IPS-NIHi7 (cell line): ENCODE data around the gene PTRHD1.
A peak's percentile ranks its signal among the peaks of the same experiment; 100 is the strongest.
"Not testable (repeated sequence)": the region's sequence is repeated elsewhere in the genome, so short reads cannot be mapped to it uniquely, and the experiment has no call there.

Experiments used
- DNase-seq: peaks from one replicate; pipeline ENCODE4 v3.0.0; 2012; ENCODE audit warnings: mixed read lengths; ENCODE audit errors: extremely low spot score

Gene PTRHD1

DNA sequence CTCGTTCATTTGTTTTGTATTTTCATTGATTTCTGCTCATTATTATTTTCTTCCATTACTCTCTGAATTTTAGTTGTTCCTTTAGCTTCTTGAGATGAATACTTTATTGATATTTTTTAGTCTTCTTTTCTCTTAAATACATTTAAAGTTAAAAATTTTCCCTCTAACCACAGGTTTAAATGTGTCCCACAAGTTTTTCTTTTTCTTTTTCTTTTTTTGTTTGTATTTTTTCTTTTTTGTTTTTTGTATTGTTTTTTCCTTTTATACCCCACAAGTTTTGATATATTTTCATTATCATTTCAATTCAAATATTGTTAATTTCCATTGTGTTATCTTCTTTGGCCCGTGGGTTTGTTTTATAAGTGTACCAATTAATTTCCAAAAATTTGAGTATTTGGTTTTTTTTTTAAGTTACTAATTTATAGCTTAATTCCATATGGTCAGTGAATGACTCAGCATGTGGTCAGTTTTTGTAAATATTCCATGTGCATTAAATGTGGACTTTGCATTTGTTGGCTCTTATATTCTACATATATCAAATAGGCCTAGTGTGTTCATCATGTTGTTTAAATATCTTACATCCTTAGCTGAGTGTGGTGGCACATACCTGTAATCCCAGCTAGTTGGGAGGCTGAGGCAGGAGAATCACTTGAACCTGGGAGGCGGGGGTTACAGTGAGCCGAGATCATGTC, 16.3 kb upstream of the PTRHD1 start:
- no peak for DNase-seq

- DNase-seq = no peak
These were observed 13.5 kb upstream of the PTRHD1 start for GRCh38 chr2:24806661-24807036.

DNA sequence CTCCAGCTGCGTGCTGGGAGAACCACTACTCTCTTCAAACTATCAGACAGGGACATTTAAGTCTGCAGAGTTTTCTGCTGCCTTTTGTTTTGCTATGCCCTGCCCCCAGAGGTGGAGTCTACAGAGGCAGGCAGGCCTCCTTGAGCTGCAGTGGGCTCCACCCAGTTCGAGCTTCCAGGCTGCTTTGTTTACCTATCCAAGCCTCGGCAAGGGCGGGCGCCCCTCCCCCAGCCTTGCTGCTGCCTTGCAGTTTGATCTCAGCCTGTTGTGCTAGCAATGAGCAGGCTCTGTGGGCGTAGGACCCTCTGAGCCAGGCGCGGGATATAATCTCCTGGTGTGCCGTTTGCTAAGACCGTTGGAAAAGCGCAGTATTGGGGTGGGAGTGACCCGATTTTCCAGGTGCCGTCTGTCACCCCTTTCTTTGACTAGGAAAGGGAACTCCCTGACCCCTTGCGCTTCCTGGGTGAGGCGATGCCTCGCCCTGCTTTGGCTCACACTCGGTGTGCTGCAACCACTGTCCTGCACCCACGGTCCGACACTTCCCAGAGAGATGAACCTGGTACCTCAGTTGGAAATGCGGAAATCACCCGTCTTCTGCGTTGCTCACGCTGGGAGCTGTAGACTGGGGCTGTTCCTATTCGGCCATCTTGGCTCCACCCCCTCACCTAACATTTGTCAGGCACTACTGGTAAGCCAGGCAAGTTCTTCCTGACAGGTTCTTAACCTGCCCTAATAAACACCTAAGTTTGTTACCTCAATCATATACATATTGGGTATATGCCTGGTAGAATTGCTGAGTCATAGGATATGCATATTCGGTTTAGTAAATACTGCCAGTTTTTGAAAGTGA, 12.8 kb upstream of the PTRHD1 start:
- DNase-seq = not testable (repeated sequence)

DNA sequence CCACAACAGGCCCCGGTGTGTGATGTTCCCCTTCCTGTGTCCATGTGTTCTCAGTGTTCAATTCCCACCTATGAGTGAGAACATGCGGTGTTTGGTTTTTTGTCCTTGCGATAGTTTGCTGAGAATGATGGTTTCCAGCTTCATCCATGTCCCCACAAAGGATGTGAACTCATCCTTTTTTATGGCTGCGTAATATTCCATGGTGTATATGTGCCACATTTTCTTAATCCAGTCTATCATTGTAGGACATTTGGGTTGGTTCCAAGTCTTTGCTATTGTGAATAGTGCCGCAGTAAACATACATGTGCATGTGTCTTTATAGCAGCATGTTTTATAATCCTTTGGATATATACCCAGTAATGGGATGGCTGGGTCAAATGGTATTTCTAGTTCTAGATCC, 7.3 kb upstream of the PTRHD1 start:
- DNase-seq = not testable (repeated sequence)

GRCh38 chr2:24797644-24798043, 4.5 kb upstream of the PTRHD1 start:
- DNase-seq = no peak

GRCh38 chr2:24793761-24794435, 707 bp upstream of the PTRHD1 start:
- DNase-seq = peak; percentile 45

DNA sequence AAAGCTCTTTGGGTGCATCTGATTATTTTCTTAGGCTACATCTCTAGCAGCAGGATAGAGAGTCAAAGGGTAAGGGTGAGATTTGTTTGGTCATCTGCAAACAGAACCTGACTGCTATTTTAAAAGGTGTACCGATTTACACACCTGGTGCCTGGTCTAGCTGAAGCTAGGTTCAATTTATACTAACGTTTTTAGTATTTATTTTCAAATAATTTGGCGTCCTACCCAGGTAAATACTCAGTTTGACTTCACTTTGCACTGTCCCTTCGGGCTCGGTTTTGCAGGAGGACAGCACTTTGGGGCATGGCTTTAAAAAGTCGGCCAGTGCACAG, 683 bp downstream of the PTRHD1 start:
- DNase-seq = no peak

DNA sequence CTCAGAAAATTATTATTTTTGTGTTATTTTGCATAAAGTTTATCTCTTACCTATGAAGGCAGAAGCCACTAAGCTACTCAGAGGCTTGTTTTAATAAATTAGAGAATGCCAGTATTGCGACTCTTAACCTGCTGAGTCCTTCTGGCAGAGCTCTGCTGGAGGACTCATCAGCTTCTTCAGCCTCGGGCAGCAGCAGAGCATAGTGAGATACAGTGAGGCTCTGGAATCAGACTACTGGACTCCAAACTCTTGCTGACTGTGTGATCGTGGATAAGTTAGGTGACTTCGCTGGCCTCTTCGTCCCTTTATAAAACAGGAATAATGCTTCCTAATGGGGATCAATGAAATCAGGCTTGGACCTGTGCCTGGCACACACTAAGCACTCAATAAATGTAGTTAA, 1.7 kb downstream of the PTRHD1 start:
- DNase-seq = no peak

DNA sequence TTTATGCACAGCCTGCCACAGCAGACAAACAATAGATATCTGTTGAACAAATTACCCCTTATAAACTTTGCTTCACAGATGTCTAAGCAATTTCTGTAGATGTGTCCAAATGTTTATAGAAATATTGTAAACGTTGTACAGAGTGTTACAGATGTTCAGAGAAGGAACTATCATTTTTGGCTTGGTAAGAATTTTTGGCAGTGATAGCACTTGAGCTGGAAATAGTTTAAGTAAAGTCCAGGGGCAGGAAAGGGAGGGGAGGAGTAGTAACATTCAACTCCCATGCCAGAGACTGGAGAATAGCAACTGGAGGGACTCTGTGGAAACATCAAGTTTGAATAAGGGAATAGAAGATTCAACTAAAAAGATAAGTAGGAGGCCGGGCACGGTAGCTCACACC, 4.4 kb downstream of the PTRHD1 start:
- DNase-seq = no peak

GRCh38 chr2:24787532-24787931, 5.7 kb downstream of the PTRHD1 start:
- DNase-seq = no peak

DNA sequence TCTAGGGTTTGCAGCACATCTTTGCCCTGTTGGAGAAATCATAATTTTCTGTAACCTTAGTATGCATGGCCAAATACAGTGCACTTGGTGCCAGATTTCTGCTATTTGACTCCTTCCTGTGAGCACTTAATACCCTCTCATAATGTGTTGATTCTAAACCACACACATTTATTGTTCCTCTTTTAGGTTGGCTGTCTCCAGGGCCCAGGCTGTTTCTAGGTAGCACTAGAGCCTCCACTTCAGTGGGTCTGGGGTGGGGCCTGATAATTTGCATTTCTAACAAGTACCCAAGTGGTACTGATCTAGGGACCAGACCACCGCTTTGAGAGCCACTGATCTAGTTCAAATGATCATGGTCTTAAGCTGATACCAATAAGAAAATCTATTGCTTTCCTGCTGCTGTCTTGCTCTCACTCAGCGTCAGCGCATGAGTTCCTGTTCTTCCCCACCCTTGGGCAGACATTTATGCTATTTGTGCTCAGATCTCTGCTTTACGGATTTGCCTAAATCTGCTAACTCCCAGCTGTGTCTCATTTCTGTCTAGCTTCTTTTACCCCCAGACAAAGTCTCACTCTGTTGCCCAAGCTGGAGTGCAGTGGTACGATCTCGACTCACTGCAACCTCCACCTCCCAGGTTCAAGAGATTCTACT, 7.4 kb downstream of the PTRHD1 start:
- DNase-seq = no peak

- no peak for DNase-seq
These were observed 9.6 kb downstream of the PTRHD1 start for GRCh38 chr2:24783641-24784040.

DNA sequence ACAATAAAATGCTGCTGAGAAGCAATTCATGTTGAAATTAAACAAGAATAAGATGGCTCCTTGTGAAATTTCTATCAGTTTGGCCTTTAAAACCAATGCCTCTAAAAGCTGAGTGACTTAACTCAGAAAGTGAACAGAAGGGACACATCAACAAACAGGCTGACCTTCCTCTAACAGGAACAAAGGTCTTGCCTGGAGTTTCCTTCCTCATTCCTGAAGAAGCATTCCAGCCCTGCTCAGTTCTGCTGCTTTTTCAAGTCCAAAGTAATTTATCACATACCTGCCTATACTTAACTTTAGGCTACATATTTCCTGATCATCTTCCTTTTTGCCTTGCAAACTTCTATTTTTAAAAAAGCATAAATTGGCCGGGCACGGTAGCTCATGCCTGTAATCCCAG, 14.1 kb downstream of the PTRHD1 start:
- no peak for DNase-seq

GRCh38 chr2:24774373-24774772, 18.8 kb downstream of the PTRHD1 start:
- DNase-seq = no peak

GRCh38 chr2:24771764-24772586, 21.2 kb downstream of the PTRHD1 start:
- DNase-seq = peak; percentile 21

DNA sequence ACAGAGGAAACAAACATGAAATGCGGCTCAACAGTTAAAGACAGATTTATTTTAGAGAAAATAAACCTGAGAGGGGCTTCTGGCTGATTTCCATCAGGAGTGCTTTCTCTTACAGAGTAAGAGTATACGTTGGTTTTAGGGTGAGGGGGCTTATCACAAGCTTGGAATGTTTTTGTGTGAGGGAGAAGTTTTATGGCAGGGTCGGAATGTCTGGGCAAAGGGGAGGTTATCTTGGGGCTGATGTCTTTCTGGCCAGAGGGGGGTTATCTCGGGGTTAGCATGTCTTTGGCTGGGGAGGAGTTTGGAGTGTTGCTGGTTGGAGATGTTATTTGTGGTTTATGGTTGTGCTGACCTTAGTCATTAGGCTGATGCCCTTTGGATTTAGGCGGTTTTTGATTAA, 22.1 kb downstream of the PTRHD1 start:
- no peak for DNase-seq

- DNase-seq = no peak
These were observed 24.6 kb downstream of the PTRHD1 start for GRCh38 chr2:24768601-24769000.

DNA sequence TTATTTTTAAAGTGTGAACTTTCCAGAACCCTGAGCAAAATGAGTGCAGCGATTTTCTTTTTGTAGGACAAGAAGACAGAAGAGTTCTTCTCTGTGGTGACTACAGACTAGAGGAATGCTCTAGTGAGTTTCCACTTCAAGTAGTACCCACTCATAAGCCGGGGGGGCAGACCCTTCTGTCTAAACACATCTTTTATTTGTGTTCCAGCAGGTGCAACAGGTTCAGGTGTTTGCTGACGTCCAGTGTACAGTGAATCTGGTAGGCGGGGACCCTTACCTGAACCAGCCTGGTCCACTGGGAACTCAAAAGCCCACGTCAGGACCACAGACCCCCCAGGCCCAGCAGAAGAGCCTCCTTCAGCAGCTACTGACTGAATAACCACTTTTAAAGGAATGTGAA, 25.2 kb downstream of the PTRHD1 start:
- no peak for DNase-seq

DNA sequence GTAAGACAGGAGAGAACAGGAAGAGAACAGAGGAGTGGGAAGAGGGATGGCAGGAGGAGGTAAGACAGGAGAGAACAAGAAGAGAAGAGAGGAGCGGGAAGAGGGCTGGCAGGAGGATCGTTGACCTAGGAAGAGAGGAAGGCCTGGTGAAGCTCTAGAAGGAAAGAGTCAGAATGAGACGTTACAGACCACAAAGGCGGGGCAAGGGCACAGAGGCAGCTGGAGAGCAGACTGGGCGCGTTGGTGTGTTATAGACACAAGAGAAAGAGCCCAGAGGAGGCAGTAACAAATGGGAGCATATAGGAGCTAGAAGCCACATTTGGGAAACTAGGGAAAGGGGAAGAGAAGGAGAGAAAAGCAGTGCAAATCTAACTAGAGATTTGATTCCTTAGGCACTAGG, 26.6 kb downstream of the PTRHD1 start:
- DNase-seq = no peak

GRCh38 chr2:24763843-24764242, 29.3 kb downstream of the PTRHD1 start:
- DNase-seq = no peak

- no peak for DNase-seq
These were observed 30.7 kb downstream of the PTRHD1 start for GRCh38 chr2:24762518-24762917.

- no peak for DNase-seq
These were observed 31.3 kb downstream of the PTRHD1 start for GRCh38 chr2:24761866-24762265.
